ENCODE results near the gene CYCS. TPM values are rescaled to one million over a fixed set of nuclear protein-coding genes. Genes with fewer than 3 reads are reported as not detected.

The CYCS gene
- 10 to 100 TPM; 35.3 to 76.2 (median 53.4) TPM for total RNA-seq

DNA sequence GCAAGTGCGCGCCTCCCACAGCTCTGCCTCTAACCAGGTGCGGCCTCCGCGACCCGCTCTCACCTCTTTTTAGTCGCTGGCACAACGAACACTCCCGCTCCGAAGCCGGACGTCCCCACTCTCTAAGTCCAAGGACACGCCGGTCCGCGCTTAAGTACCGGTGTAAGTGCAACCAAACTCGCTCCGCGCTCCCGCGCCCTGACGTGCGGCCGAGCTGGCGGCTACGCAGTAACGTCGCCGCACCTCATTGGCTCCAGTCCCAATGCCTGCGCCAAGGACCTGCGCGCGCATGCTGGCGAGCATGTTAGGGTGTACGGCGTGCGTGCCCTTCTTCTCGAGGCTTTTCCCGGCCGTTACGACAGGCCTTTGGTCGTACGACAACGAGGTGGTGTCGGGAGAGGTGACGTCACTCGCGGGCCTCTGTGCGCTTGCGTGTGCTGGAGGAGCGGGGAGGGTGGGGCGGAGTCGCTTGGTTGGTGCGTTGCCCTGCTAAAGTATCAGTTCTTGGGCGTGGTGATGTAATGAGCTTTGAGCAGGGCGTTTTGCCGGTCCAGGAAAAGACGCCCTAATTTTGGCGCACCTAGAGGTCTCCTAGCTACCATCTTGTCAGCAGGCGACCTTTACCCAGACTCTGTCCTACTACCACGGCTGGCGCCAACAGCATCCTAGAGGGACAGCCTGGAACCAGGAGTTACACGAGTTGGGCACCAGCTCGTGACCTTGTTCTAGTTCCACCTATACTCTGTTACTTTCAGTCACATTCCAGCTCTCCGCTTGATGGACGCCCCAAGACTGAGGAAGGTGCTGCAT is at the start of gene CYCS:
Gene CYCS, minus strand, starts transcription at position 124 of the 810 bp plus-strand sequence. CDS start 1,141 bp downstream, outside the sequence.
- H3K9me3 ChIP-seq: no peaks in the 10 kb centered on the region
- peak; percentile 99 for DNase-seq
- WGBS, 2 donors: 1 to 2% methylated on average over 26 to 49 of the region's 67 CpGs
- peak within 1 kb of the TSS; percentile 87 to 97 (median 94) for H3K27ac ChIP-seq
- peaks cover 4 to 8% of the 10 kb centered on the region in 2 donors for H3K4me1 ChIP-seq
- TF ChIP-seq, protein P1, sequence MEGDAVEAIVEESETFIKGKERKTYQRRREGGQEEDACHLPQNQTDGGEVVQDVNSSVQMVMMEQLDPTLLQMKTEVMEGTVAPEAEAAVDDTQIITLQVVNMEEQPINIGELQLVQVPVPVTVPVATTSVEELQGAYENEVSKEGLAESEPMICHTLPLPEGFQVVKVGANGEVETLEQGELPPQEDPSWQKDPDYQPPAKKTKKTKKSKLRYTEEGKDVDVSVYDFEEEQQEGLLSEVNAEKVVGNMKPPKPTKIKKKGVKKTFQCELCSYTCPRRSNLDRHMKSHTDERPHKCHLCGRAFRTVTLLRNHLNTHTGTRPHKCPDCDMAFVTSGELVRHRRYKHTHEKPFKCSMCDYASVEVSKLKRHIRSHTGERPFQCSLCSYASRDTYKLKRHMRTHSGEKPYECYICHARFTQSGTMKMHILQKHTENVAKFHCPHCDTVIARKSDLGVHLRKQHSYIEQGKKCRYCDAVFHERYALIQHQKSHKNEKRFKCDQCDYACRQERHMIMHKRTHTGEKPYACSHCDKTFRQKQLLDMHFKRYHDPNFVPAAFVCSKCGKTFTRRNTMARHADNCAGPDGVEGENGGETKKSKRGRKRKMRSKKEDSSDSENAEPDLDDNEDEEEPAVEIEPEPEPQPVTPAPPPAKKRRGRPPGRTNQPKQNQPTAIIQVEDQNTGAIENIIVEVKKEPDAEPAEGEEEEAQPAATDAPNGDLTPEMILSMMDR (IDR thresholded peaks at IDR 0.05): no peak
- peak; percentile 91 to 99 for TF ChIP-seq POLR2A (IDR thresholded peaks at IDR 0.05)
- H3K36me3 ChIP-seq: peaks cover 16 to 24% of the 10 kb centered on the region in 2 donors
- H3K4me3 ChIP-seq (replicated peaks in 1 of 3): peak within 1 kb of the TSS; percentile 56 to 81 (median 72)
- H3K27me3 ChIP-seq: no peaks in the 10 kb centered on the region
- intact Hi-C loops (cut with DNase I): no loop called here

DNA sequence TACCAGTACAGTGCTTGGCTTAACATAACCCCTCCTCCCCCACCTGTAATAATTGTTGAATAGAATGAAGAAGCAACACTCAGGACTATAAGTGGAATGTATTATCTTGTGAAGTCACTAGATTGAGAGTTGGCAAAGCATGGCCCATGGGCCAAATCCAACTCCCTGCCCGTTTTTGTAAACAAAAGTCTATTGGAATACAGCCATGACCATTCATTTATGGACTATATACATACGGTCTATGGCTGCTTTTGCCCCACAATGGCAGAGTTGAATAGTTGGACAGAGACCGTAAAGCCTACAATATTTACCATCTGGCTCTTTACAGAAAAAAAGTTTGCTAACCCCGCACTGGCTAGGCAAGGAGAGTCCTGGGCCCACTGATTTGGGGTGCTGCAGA is 48.1 kb upstream of the CYCS start:
- no peak overlapping the region for H3K4me3 ChIP-seq (replicated peaks in 1 of 3)
- no peaks in the 10 kb centered on the region for H3K36me3 ChIP-seq
- no peak overlapping the region for H3K27ac ChIP-seq
- 61 to 74% methylated on average over 4 of the region's 4 CpGs for WGBS, 2 donors
- DNase-seq: no peak
- intact Hi-C loops (cut with DNase I): no loop called here
- no peaks in the 10 kb centered on the region for H3K27me3 ChIP-seq
- H3K9me3 ChIP-seq: no peaks in the 10 kb centered on the region
- H3K4me1 ChIP-seq: no peaks in the 10 kb centered on the region
- TF ChIP-seq POLR2A (IDR thresholded peaks at IDR 0.05): no peak
- TF ChIP-seq, protein P1 (IDR thresholded peaks at IDR 0.05): no peak

DNA sequence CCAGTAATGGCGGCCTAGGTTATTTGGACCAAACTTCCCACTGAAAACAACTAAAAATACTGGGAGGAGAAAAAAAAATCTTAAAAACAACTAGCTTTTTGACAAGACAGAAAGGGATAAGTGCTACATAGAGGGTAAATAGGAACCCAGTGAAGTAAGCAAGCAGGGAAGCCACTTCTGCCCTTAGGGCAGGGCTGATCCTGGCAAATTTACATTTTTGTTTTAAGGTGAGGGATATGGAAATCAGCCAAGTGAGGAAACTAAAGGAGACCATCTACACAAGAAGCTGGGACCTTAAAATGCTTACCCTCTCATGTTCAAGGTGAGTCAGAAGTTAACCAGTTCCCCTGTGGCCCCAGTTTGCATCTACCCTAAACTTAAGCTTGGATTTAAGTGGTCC is 46.5 kb upstream of the CYCS start:
- H3K27ac ChIP-seq: no peak overlapping the region
- DNase-seq: no peak
- no peak overlapping the region for H3K4me3 ChIP-seq (replicated peaks in 1 of 3)
- 98 to 100% methylated on average over 1 of the region's 1 CpG for WGBS, 2 donors
- no peaks in the 10 kb centered on the region for H3K36me3 ChIP-seq
- no peaks in the 10 kb centered on the region for H3K27me3 ChIP-seq
- no peaks in the 10 kb centered on the region for H3K4me1 ChIP-seq
- intact Hi-C loops (cut with DNase I): no loop called here
- TF ChIP-seq, protein P1 (IDR thresholded peaks at IDR 0.05): no peak
- no peak for TF ChIP-seq POLR2A (IDR thresholded peaks at IDR 0.05)
- H3K9me3 ChIP-seq: no peaks in the 10 kb centered on the region

DNA sequence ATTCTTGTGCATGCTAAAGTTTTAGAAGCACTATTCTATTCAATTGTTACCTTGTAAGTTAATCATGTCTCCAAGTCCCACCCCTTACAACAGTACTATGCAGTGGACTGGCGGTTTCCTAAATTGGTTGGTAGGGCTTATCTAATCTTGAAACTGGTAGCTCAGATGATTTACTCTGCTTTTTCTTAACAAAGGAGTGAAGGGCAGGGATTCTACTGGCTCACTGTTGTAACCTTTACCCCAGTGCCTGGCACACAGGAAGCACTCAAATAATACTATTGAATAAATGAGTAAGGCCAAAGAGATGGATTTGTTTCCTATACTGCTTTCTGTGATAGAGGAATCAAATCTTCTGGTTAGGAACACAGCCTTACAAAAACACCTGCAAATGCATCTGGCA is 46.0 kb upstream of the CYCS start:
- Histone ChIP-seq H3K9me3 (no peaks in the 10 kb centered on the region), H3K4me1 (no peaks in the 10 kb centered on the region), H3K36me3 (no peaks in the 10 kb centered on the region), H3K4me3 (replicated peaks in 1 of 3) (no peak overlapping the region), H3K27me3 (no peaks in the 10 kb centered on the region), H3K27ac (no peak overlapping the region)
- no peak for DNase-seq
- intact Hi-C loops (cut with DNase I): no loop called here
- WGBS, 2 donors: 96 to 100% methylated on average over 1 of the region's 1 CpG
- TF ChIP-seq POLR2A (IDR thresholded peaks at IDR 0.05): no peak
- TF ChIP-seq, protein P1 (IDR thresholded peaks at IDR 0.05): no peak

DNA sequence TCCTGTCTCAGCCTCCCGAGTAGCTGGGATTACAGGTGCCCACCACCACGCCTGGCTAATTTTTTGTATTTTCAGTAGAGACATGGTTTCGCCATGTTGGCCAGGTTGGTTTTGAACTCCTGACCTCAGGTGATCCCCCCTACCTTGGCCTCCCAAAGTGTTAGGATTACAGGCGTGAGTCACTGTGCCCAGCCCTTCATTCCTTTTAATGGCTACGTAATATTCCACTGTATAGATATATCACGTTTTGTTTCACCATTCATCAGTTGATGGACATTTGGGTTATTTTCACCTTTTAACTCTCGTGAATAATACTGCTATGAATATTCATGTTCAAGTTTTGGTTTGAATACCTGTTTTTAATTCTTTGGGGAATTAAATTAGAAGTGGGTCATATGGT is 44.6 kb upstream of the CYCS start:
- H3K27ac ChIP-seq: no peak overlapping the region
- TF ChIP-seq POLR2A (IDR thresholded peaks at IDR 0.05): no peak
- TF ChIP-seq, protein P1 (IDR thresholded peaks at IDR 0.05): no peak
- H3K27me3 ChIP-seq: no peaks in the 10 kb centered on the region
- no peak overlapping the region for H3K4me3 ChIP-seq (replicated peaks in 1 of 3)
- H3K36me3 ChIP-seq: no peaks in the 10 kb centered on the region
- H3K4me1 ChIP-seq: no peaks in the 10 kb centered on the region
- WGBS, 2 donors: 97 to 98% methylated on average over 7 of the region's 7 CpGs
- H3K9me3 ChIP-seq: no peaks in the 10 kb centered on the region
- intact Hi-C loops (cut with DNase I): no loop called here
- no peak for DNase-seq

All from thyroid gland (tissue), 4 donors.